ENCODE data around the gene STAT3.

The STAT3 gene

GRCh38 chr17:42294469-42295398 lies 93.5 kb downstream of the STAT3 start:
- no peak for DNase-seq

GRCh38 chr17:42291129-42291528 lies 97.1 kb downstream of the STAT3 start:
- DNase-seq, result no peak

GRCh38 chr17:42290577-42290976 lies 97.7 kb downstream of the STAT3 start:
- no peak for DNase-seq

- DNase-seq, result peak in 2 of 5 experiments; percentile 33 to 57
Observed at GRCh38 chr17:42289611-42290181, 98.5 kb downstream of the STAT3 start.

GRCh38 chr17:42288803-42289610 lies 99.2 kb downstream of the STAT3 start:
- DNase-seq, result peak in 4 of 5 experiments; percentile 41 to 63 (median 56)

GRCh38 chr17:42287977-42288802 lies 100.1 kb downstream of the STAT3 start, which contains the start of gene STAT5A:
Gene STAT5A, plus strand, starts transcription at chr17:42288498. Its CDS starts 914 bp downstream, at chr17:42289412.
- peak; percentile 58 to 91 (median 75) for DNase-seq

- DNase-seq, result peak in 4 of 5 experiments; percentile 22 to 81 (median 34)
Observed at GRCh38 chr17:42287305-42287976, 100.8 kb downstream of the STAT3 start.

- DNase-seq, result peak in 1 of 5 experiments; percentile 27
Observed at GRCh38 chr17:42286411-42287221, 101.6 kb downstream of the STAT3 start.

GRCh38 chr17:42285346-42286050 lies 102.7 kb downstream of the STAT3 start:
- DNase-seq, result no peak

- DNase-seq, result no peak
Observed at GRCh38 chr17:42284566-42284965, 103.7 kb downstream of the STAT3 start.

GRCh38 chr17:42284024-42284369 lies 104.2 kb downstream of the STAT3 start:
- DNase-seq, result no peak

- DNase-seq, result no peak
Observed at GRCh38 chr17:42283241-42284023, 104.8 kb downstream of the STAT3 start.

- DNase-seq, result no peak
Observed at GRCh38 chr17:42282478-42283080, 105.7 kb downstream of the STAT3 start.

- DNase-seq, result no peak
Observed at GRCh38 chr17:42281571-42282096, 106.6 kb downstream of the STAT3 start.

GRCh38 chr17:42279776-42280630 lies 108.2 kb downstream of the STAT3 start:
- no peak for DNase-seq

GRCh38 chr17:42277342-42277712 lies 110.9 kb downstream of the STAT3 start:
- DNase-seq, result no peak

GRCh38 chr17:42276609-42277341 lies 111.5 kb downstream of the STAT3 start:
- DNase-seq, result peak in 1 of 5 experiments; percentile 31
